ENCODE data around the gene MORC2.
A peak's percentile ranks its signal among the peaks of the same experiment; 100 is the strongest.

Gene MORC2

GRCh38 chr22:30982512-30982911 is 13.9 kb upstream of the MORC2 start:
- H3K4me1 ChIP-seq (ENCODE audit: insufficient read depth, low read length): no peaks in the 10 kb centered on the region
- no peak overlapping the region for H3K27ac ChIP-seq (ENCODE audit: low read length)
- H3K9me3 ChIP-seq (ENCODE audit: insufficient read depth, low read depth, low read length): peaks cover 32% of the 10 kb centered on the region
- H3K4me3 ChIP-seq (ENCODE audit: low read length): no peak overlapping the region
- H3K27me3 ChIP-seq (ENCODE audit: insufficient read depth, low read length): no peaks in the 10 kb centered on the region
- H3K36me3 ChIP-seq (ENCODE audit: insufficient read depth, low read depth, low read length): peaks cover 15% of the 10 kb centered on the region
- H3K9ac ChIP-seq (ENCODE audit: low read depth, low read length): no peak overlapping the region

GRCh38 chr22:30979932-30980331 is 11.4 kb upstream of the MORC2 start:
- Histone ChIP-seq H3K36me3 (ENCODE audit: insufficient read depth, low read depth, low read length) (peaks cover 40% of the 10 kb centered on the region), H3K27ac (ENCODE audit: low read length) (no peak overlapping the region), H3K27me3 (ENCODE audit: insufficient read depth, low read length) (no peaks in the 10 kb centered on the region), H3K9ac (ENCODE audit: low read depth, low read length) (no peak overlapping the region), H3K9me3 (ENCODE audit: insufficient read depth, low read depth, low read length) (peaks cover 58% of the 10 kb centered on the region), H3K4me1 (ENCODE audit: insufficient read depth, low read length) (no peaks in the 10 kb centered on the region), H3K4me3 (ENCODE audit: low read length) (no peak overlapping the region)

- peaks cover 55% of the 10 kb centered on the region for H3K36me3 ChIP-seq (ENCODE audit: insufficient read depth, low read depth, low read length)
- peaks cover 67% of the 10 kb centered on the region for H3K9me3 ChIP-seq (ENCODE audit: insufficient read depth, low read depth, low read length)
Measured at GRCh38 chr22:30978304-30978962, 9.9 kb upstream of the MORC2 start.

GRCh38 chr22:30970356-30970746 is 1.8 kb upstream of the MORC2 start:
- Histone ChIP-seq H3K27ac (ENCODE audit: low read length) (no peak overlapping the region), H3K9ac (ENCODE audit: low read depth, low read length) (peak overlapping the region; percentile 76; the same call in 1 of the 2 replicates), H3K27me3 (ENCODE audit: insufficient read depth, low read length) (no peaks in the 10 kb centered on the region), H3K4me1 (ENCODE audit: insufficient read depth, low read length) (peaks cover 17% of the 10 kb centered on the region), H3K9me3 (ENCODE audit: insufficient read depth, low read depth, low read length) (peaks cover 44% of the 10 kb centered on the region), H3K4me3 (ENCODE audit: low read length) (peak overlapping the region; percentile 78), H3K36me3 (ENCODE audit: insufficient read depth, low read depth, low read length) (peaks cover 69% of the 10 kb centered on the region)

More at GRCh38 chr22:30978304-30978962, 9.9 kb upstream of the MORC2 start:
- Histone ChIP-seq H3K4me1 (ENCODE audit: insufficient read depth, low read length) (no peaks in the 10 kb centered on the region), H3K27me3 (ENCODE audit: insufficient read depth, low read length) (no peaks in the 10 kb centered on the region), H3K27ac (ENCODE audit: low read length) (no peak overlapping the region), H3K9ac (ENCODE audit: low read depth, low read length) (no peak overlapping the region), H3K4me3 (ENCODE audit: low read length) (no peak overlapping the region)

- H3K4me1 ChIP-seq (ENCODE audit: insufficient read depth, low read length): peaks cover 17% of the 10 kb centered on the region
- H3K27me3 ChIP-seq (ENCODE audit: insufficient read depth, low read length): no peaks in the 10 kb centered on the region
- H3K9ac ChIP-seq (ENCODE audit: low read depth, low read length): peak overlapping the region; percentile 76; the same call in 1 of the 2 replicates
- H3K27ac ChIP-seq (ENCODE audit: low read length): peak overlapping the region; percentile 65
- H3K4me3 ChIP-seq (ENCODE audit: low read length): peak overlapping the region; percentile 78
- peaks cover 38% of the 10 kb centered on the region for H3K9me3 ChIP-seq (ENCODE audit: insufficient read depth, low read depth, low read length)
- H3K36me3 ChIP-seq (ENCODE audit: insufficient read depth, low read depth, low read length): peaks cover 68% of the 10 kb centered on the region
Measured at GRCh38 chr22:30969532-30970355, 1.2 kb upstream of the MORC2 start.

DNA sequence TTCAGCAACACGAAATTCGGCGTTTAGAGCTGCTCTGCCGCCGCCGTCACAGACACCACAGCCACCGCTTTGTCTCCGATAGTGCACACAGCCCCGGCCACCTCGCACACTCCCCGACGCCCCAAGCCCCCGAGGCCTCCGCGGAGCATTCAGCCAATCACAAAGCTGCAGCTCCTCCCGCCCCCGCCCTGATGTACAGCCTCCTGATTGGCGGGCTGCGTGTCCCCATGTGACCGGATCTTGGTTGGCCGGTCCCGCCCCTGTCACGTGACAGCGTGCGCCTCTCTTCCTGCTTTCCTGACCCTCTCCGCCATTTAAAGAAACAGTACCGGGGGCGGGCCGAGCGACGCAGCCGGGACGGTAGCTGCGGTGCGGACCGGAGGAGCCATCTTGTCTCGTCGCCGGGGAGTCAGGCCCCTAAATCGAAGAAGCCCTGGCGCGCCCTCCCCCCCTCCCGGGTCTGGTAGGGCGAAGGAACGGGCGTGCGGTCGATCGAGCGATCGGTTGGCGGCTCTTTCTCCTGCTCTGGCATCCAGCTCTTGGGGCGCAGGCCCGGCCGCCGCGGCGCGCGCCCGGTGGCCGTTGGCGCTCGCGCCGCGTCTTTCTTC is 454 bp upstream of the MORC2 start, which contains the start of gene TUG1:
Gene TUG1 (plus strand): TSS at position 342 of the 608 bp plus-strand sequence.
- H3K4me1 ChIP-seq (ENCODE audit: insufficient read depth, low read length): peaks cover 20% of the 10 kb centered on the region
- H3K4me3 ChIP-seq (ENCODE audit: low read length): peak within 1 kb of the TSS; percentile 78
- H3K36me3 ChIP-seq (ENCODE audit: insufficient read depth, low read depth, low read length): peaks cover 61% of the 10 kb centered on the region
- peak within 1 kb of the TSS; percentile 78 for H3K27ac ChIP-seq (ENCODE audit: low read length)
- H3K9ac ChIP-seq (ENCODE audit: low read depth, low read length): peak within 1 kb of the TSS; percentile 82; the same call in 1 of the 2 replicates
- H3K9me3 ChIP-seq (ENCODE audit: insufficient read depth, low read depth, low read length): peaks cover 31% of the 10 kb centered on the region
- no peaks in the 10 kb centered on the region for H3K27me3 ChIP-seq (ENCODE audit: insufficient read depth, low read length)

GRCh38 chr22:30964858-30965257 is 3.7 kb downstream of the MORC2 start:
- no peaks in the 10 kb centered on the region for H3K9me3 ChIP-seq (ENCODE audit: insufficient read depth, low read depth, low read length)
- H3K4me3 ChIP-seq (ENCODE audit: low read length): peak overlapping the region; percentile 78; the same call in 1 of the 2 replicates
- peaks cover 10% of the 10 kb centered on the region for H3K4me1 ChIP-seq (ENCODE audit: insufficient read depth, low read length)
- no peaks in the 10 kb centered on the region for H3K27me3 ChIP-seq (ENCODE audit: insufficient read depth, low read length)
- no peak overlapping the region for H3K27ac ChIP-seq (ENCODE audit: low read length)
- H3K9ac ChIP-seq (ENCODE audit: low read depth, low read length): no peak overlapping the region; the same call in 1 of the 2 replicates
- peaks cover 40% of the 10 kb centered on the region for H3K36me3 ChIP-seq (ENCODE audit: insufficient read depth, low read depth, low read length)

DNA sequence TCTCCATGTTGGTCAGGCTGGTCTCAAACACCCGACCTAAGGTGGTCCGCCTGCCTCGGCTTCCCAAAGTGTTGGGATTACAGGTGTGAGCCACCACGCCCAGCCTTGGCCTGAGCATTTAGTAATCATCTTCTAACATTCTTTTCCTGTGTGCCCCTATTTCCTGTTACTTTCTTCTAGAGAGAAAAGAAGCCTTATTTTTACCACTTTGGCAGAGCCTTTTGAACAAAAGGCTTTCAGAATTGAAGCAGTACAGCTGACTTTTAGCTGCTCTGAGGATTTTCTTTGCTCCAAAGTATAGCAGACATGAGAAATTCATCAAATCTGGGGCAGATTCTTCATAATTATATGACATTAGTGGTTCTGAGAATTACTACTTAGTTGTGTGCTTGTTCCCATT is 13.4 kb downstream of the MORC2 start:
- H3K36me3 ChIP-seq (ENCODE audit: insufficient read depth, low read depth, low read length): peaks cover 92% of the 10 kb centered on the region
- H3K4me3 ChIP-seq (ENCODE audit: low read length): no peak overlapping the region
- H3K27ac ChIP-seq (ENCODE audit: low read length): no peak overlapping the region
- H3K9me3 ChIP-seq (ENCODE audit: insufficient read depth, low read depth, low read length): no peaks in the 10 kb centered on the region
- H3K4me1 ChIP-seq (ENCODE audit: insufficient read depth, low read length): no peaks in the 10 kb centered on the region
- no peak overlapping the region for H3K9ac ChIP-seq (ENCODE audit: low read depth, low read length)
- no peaks in the 10 kb centered on the region for H3K27me3 ChIP-seq (ENCODE audit: insufficient read depth, low read length)

- no peaks in the 10 kb centered on the region for H3K27me3 ChIP-seq (ENCODE audit: insufficient read depth, low read length)
- H3K4me1 ChIP-seq (ENCODE audit: insufficient read depth, low read length): no peaks in the 10 kb centered on the region
- peaks cover 97% of the 10 kb centered on the region for H3K36me3 ChIP-seq (ENCODE audit: insufficient read depth, low read depth, low read length)
- no peak overlapping the region for H3K4me3 ChIP-seq (ENCODE audit: low read length)
- H3K9me3 ChIP-seq (ENCODE audit: insufficient read depth, low read depth, low read length): no peaks in the 10 kb centered on the region
- no peak overlapping the region for H3K9ac ChIP-seq (ENCODE audit: low read depth, low read length)
- no peak overlapping the region for H3K27ac ChIP-seq (ENCODE audit: low read length)
Measured at GRCh38 chr22:30953206-30953605, 15.4 kb downstream of the MORC2 start.

DNA sequence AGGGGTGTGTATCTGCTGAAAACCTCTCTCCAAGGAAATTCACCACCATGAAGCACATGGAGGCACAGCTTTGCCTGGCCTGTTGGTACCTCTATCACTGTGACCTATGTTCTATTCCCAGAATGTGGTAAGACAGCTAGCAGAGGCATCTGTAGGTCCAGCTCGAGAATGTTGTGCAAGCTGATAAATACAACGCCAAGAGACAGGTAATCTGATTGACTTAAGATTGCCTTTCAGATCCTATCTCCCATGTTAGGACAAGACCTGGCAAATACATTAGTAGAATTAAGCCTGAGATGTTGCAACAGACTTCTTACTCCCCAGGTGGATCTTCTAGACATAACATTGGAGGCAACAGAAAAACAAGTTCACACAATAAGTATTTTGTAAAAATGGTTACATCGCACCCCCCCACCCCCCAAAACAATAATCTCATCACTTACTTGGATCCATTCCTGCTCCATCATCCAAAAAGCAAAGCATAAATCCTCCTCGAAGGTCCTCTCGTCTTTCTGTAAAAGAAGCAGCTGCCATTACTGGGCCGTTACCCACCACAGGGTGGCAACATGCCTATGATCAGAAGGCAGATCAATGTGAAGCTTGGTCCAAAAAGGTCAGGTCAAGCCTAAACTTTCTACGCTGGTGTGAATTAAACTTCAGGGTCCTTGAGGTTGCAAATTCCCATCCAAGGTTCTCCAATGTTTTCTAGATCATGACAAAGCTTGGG is 18.5 kb downstream of the MORC2 start:
- H3K27me3 ChIP-seq (ENCODE audit: insufficient read depth, low read length): no peaks in the 10 kb centered on the region
- H3K4me1 ChIP-seq (ENCODE audit: insufficient read depth, low read length): no peaks in the 10 kb centered on the region
- H3K9ac ChIP-seq (ENCODE audit: low read depth, low read length): no peak overlapping the region
- H3K9me3 ChIP-seq (ENCODE audit: insufficient read depth, low read depth, low read length): no peaks in the 10 kb centered on the region
- no peak overlapping the region for H3K4me3 ChIP-seq (ENCODE audit: low read length)
- no peak overlapping the region for H3K27ac ChIP-seq (ENCODE audit: low read length)
- peaks cover 97% of the 10 kb centered on the region for H3K36me3 ChIP-seq (ENCODE audit: insufficient read depth, low read depth, low read length)

- no peak overlapping the region for H3K9ac ChIP-seq (ENCODE audit: low read depth, low read length)
- peaks cover 98% of the 10 kb centered on the region for H3K36me3 ChIP-seq (ENCODE audit: insufficient read depth, low read depth, low read length)
- H3K27ac ChIP-seq (ENCODE audit: low read length): no peak overlapping the region
- no peak overlapping the region for H3K4me3 ChIP-seq (ENCODE audit: low read length)
- no peaks in the 10 kb centered on the region for H3K27me3 ChIP-seq (ENCODE audit: insufficient read depth, low read length)
- H3K4me1 ChIP-seq (ENCODE audit: insufficient read depth, low read length): no peaks in the 10 kb centered on the region
- no peaks in the 10 kb centered on the region for H3K9me3 ChIP-seq (ENCODE audit: insufficient read depth, low read depth, low read length)
Measured at GRCh38 chr22:30948930-30949342, 19.6 kb downstream of the MORC2 start.
